BLaER1 (cell line): Measurements from ENCODE around the gene OLIG1.
A peak's percentile ranks its signal among the peaks of the same experiment; 100 is the strongest.

Source experiments
- H3K27ac ChIP-seq: shearing (Covaris generic); formaldehyde crosslinking; 2 replicates; pipeline ENCODE4 v1.8.1; 2022
- H3K27me3 ChIP-seq: shearing (Covaris generic); formaldehyde crosslinking; 2 replicates; pipeline ENCODE4 v1.8.1; 2022
- H3K36me3 ChIP-seq: shearing (Covaris generic); formaldehyde crosslinking; 2 replicates; pipeline ENCODE4 v1.8.1; 2022
- H3K4me1 ChIP-seq: shearing (Covaris generic); formaldehyde crosslinking; 2 replicates; pipeline ENCODE4 v1.8.1; 2022
- H3K4me2 ChIP-seq: shearing (Covaris generic); formaldehyde crosslinking; 2 replicates; pipeline ENCODE4 v1.8.1; 2022
- H3K4me3 ChIP-seq: shearing (Covaris generic); formaldehyde crosslinking; 2 replicates; pipeline ENCODE4 v1.8.1; 2022
- H3K9ac ChIP-seq: shearing (Covaris generic); formaldehyde crosslinking; 2 replicates; pipeline ENCODE4 v1.8.1; 2022
- H3K9me3 ChIP-seq: shearing (Covaris generic); formaldehyde crosslinking; 2 replicates; pipeline ENCODE4 v1.8.1; 2022
- H4K20me1 ChIP-seq: shearing (Covaris generic); formaldehyde crosslinking; 2 replicates; pipeline ENCODE4 v1.8.1; 2022
- Cebpa-rat ChIP-seq: shearing (Covaris generic); IDR thresholded peaks from 2 replicates; pipeline ENCODE4 v1.8.1; 2022

OLIG1 gene

DNA sequence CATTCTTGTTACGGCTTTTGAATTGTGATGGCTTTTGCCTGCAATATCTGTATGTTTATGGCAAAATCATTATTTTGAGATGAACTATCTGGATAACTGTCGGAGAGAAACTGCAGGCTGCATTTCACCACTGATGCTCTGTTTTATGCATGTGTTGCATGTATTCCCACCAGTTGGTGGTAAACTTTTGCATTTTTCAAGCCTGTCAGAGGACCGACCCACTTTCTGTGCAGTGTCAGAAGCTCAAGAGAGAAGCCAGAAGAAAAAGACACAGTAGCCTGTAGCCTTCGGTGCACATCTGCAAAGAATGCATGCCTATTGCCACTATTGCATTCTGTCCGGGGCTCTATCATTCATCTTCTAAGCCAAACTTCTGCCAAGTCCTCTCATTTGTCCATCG lies 41.6 kb downstream of the OLIG1 start:
- Histone ChIP-seq H3K27ac (no peak overlapping the region), H3K4me2 (no peak overlapping the region), H3K4me3 (no peak overlapping the region), H3K9ac (no peak overlapping the region), H3K4me1 (peaks cover 61% of the 10 kb centered on the region), H3K9me3 (no peaks in the 10 kb centered on the region), H3K36me3 (no peaks in the 10 kb centered on the region), H3K27me3 (no peaks in the 10 kb centered on the region), H4K20me1 (no peaks in the 10 kb centered on the region)
- no peak for TF ChIP-seq Cebpa-rat

DNA sequence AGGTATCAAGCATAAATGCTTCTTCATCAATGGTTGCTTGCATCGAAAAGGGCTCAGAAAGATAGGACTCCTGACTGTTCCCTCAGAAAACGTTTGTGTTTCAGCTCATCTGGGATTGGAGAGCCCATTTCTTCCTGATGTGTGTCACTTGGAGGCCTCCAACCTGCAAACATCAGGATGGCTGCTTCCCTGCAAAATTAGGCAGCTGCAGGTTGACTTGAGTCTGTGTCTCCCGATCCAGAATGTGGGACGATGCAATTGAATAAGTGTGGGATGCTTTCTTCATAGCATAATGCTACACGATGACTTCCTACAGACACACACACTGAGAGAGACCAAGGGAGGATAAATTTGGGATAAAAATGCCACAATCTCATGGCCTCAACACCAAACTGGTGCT lies 42.2 kb downstream of the OLIG1 start:
- no peak overlapping the region for H3K9ac ChIP-seq
- peaks cover 61% of the 10 kb centered on the region for H3K4me1 ChIP-seq
- TF ChIP-seq Cebpa-rat, result no peak
- H3K4me2 ChIP-seq, result no peak overlapping the region
- H3K9me3 ChIP-seq, result no peaks in the 10 kb centered on the region
- no peaks in the 10 kb centered on the region for H3K36me3 ChIP-seq
- H4K20me1 ChIP-seq, result no peaks in the 10 kb centered on the region
- H3K4me3 ChIP-seq, result no peak overlapping the region
- H3K27ac ChIP-seq, result no peak overlapping the region
- no peaks in the 10 kb centered on the region for H3K27me3 ChIP-seq

DNA sequence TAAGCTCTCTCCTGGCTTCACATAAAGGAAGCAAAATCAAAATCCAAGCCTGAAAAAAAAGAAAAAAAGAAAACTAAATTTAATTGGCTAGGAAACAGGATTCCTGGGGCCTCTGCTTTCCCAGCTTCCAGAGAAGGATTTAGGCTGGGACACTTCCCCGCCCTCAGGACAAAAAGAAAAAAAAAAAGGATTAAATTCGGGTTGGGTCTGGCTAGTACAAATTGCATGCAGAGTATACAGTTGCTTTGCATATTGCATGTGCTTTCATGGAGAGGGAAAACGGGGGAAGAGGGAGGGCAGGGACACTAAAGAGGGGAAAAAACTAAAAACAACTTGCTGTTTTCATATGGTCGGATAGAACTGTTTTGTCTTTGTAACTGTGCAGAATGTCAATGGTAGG lies 42.7 kb downstream of the OLIG1 start:
- Histone ChIP-seq H3K36me3 (no peaks in the 10 kb centered on the region), H3K9ac (no peak overlapping the region), H3K27me3 (no peaks in the 10 kb centered on the region), H3K4me2 (no peak overlapping the region), H3K9me3 (no peaks in the 10 kb centered on the region), H3K27ac (no peak overlapping the region), H3K4me3 (no peak overlapping the region), H3K4me1 (peaks cover 61% of the 10 kb centered on the region), H4K20me1 (no peaks in the 10 kb centered on the region)
- TF ChIP-seq Cebpa-rat, result no peak

DNA sequence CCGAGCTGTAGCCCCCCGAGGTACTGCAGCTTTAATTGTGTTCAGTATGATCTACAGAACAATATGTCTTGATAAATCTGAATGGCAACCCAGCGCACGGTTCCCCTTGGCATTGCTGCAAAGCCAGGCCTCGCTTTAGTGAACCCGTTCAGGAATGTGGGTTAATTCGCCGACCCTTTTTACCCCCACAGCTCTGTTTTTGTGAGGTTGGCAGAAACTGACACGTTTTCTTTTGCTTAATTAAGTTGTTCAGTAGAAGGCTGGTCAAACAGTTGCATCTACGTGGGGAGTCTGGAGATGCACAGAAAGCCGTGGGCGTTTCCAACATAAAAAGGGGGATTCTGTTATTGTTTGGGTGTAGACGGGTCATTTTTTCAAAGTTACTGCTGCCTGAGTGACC lies 43.2 kb downstream of the OLIG1 start:
- Histone ChIP-seq H3K9me3 (no peaks in the 10 kb centered on the region), H3K4me2 (no peak overlapping the region), H3K36me3 (no peaks in the 10 kb centered on the region), H3K4me3 (no peak overlapping the region), H3K27me3 (no peaks in the 10 kb centered on the region), H4K20me1 (no peaks in the 10 kb centered on the region), H3K27ac (no peak overlapping the region), H3K9ac (no peak overlapping the region), H3K4me1 (peaks cover 58% of the 10 kb centered on the region)
- no peak for TF ChIP-seq Cebpa-rat

DNA sequence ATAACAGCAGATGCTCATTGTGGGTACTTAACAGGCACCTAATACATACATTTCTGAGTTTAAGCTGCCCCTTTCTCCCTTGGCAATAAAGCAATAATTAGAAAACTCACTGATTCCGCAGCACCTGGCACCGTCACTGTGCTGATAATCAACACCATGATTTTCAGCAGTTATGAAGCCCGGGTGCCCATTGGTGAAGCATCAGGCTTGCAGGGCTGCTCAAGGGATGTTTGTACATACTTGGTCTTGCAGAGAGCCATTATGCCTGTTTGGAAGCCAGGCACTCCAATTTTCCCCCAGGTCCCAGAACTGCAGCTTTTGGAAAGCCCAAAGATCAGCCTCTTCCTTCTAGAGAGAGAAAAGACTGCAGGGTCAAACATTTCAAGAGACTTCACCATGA lies 44.3 kb downstream of the OLIG1 start:
- Histone ChIP-seq H3K4me2 (no peak overlapping the region), H3K36me3 (no peaks in the 10 kb centered on the region), H3K9ac (no peak overlapping the region), H3K27ac (no peak overlapping the region), H4K20me1 (no peaks in the 10 kb centered on the region), H3K4me1 (peaks cover 46% of the 10 kb centered on the region), H3K9me3 (no peaks in the 10 kb centered on the region), H3K27me3 (no peaks in the 10 kb centered on the region), H3K4me3 (no peak overlapping the region)
- TF ChIP-seq Cebpa-rat, result no peak

DNA sequence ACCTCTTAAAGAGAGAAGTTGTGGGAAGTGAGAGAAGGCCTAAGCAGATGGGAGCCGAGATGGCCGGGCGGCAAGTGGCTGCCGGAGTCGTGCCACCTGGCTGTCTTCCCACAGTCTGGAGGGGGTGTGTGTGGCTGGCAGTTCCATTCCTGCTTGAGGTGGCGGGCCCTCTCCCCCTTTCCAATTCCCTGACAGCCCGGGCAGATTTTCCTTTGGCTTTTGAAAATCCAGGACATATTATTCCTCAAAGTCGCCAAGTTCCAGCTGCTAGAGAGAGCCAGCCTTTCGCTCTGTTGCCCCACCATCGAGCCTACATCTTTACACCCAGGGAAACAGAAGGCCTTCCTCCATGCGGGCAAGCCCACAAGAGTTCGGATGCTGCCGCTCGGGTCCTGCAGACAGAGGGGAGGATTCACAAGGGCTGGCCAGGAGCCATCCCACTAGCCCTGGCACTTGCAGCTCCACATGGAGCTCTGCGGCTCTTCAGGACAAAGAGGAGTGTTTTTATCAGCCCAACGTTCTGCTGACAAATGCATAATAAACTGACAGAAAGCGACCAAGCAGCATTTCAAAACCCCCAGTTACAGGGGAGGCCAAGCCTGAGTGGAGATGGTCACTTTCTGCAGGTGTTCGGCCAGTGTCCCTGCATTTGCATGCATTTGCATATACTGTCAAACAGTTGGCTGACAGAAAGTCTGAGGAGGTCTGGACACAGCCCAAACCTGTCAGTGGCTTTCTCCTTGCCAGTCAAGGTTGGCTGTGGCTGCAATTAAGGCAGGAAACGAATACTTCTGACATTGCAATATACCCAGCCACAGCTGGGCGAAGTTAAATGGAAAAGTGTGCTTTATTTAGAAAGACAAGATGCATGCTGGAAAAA lies 45.9 kb downstream of the OLIG1 start:
- Histone ChIP-seq H3K4me2 (peak overlapping the region; percentile 52), H3K27me3 (no peaks in the 10 kb centered on the region), H3K4me3 (no peak overlapping the region), H3K36me3 (no peaks in the 10 kb centered on the region), H3K9me3 (no peaks in the 10 kb centered on the region), H4K20me1 (no peaks in the 10 kb centered on the region), H3K4me1 (peaks cover 34% of the 10 kb centered on the region), H3K27ac (no peak overlapping the region), H3K9ac (no peak overlapping the region; the same call in 1 of the 2 replicates)
- TF ChIP-seq Cebpa-rat, result no peak

DNA sequence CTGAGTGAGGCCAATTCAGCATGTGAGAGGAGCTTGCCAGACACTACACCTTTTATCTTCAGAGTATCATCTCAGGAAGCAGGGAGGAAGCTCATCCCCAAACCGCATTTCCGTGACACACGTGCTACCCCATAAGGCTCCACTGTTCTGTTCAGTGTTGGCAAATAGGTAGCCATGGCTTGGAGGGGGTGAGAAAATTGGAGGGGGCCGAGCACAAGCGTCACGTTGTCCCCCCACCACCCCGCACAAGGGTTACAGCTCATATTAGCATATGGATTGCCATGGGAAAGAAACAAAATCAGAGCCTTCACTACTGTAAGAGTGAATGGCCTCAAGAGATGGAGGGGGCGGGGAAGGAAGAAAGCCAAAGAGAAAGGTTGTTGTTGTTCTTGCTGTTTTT lies 46.7 kb downstream of the OLIG1 start:
- H3K4me1 ChIP-seq, result peaks cover 34% of the 10 kb centered on the region
- TF ChIP-seq Cebpa-rat, result no peak
- H3K9ac ChIP-seq, result no peak overlapping the region; the same call in 1 of the 2 replicates
- H3K9me3 ChIP-seq, result no peaks in the 10 kb centered on the region
- H3K27ac ChIP-seq, result no peak overlapping the region
- no peaks in the 10 kb centered on the region for H4K20me1 ChIP-seq
- no peaks in the 10 kb centered on the region for H3K36me3 ChIP-seq
- H3K4me2 ChIP-seq, result peak overlapping the region; percentile 52
- H3K4me3 ChIP-seq, result no peak overlapping the region
- no peaks in the 10 kb centered on the region for H3K27me3 ChIP-seq

DNA sequence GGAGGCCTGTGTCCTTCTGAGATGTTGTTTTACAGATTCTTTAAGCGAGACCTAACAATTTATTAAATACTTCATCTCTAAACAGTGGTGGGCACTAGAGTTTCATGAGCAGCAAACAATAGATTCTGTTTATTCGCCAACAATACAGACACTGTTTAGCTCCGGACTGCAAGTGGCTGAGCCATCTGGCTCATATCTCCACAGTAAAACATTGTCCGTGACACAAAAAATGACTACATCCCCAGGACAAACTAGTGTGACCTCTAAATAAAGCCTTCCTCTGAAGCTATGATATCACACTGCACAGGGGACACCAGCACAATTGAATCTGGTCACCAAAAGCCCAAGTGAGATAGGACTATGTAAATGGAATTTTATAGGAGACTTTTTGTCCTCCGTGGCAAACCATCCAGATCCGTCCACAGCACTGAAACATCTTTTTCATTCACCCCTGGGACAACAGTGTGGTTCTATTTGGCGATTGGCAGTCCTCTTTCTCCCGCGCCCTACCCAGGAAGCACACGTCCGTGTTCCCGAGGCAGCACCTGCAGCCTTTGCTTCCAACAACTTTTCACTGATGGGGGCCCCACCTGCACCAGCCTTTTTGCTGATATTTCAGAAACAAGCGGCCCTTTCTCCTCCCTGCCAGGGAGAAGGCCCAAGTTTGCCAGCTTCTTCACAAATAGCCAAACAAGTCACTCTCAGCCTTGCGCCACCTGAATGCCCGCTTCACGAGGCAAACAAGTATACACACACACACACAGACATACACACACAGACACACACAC lies 47.4 kb downstream of the OLIG1 start:
- Histone ChIP-seq H3K36me3 (no peaks in the 10 kb centered on the region), H3K27me3 (no peaks in the 10 kb centered on the region), H3K27ac (no peak overlapping the region), H3K4me1 (peaks cover 34% of the 10 kb centered on the region), H3K4me2 (peak overlapping the region; percentile 52), H3K4me3 (no peak overlapping the region), H3K9me3 (no peaks in the 10 kb centered on the region), H4K20me1 (no peaks in the 10 kb centered on the region), H3K9ac (no peak overlapping the region)
- TF ChIP-seq Cebpa-rat, result no peak
